SK-N-SH (cell line): Measurements from ENCODE around the gene NF2. TPM values are rescaled to one million over a fixed set of nuclear protein-coding genes. Genes with fewer than 3 reads are reported as not detected.
A peak's percentile ranks its signal among the peaks of the same experiment; 100 is the strongest.

Source experiments
- CTCF ChIA-PET: fragments of 300-600, 350-600 bp; formaldehyde crosslinking; extraction: SDS; loops from one replicate; lab custom pipeline; 2021; lab: Yijun Ruan, JAX
- POLR2A ChIA-PET: fragments of 350-600 bp; sonication (Branson Sonifier 250); formaldehyde crosslinking; extraction: SDS; loops from one replicate; lab custom pipeline; 2020; ENCODE audit warnings: antibody characterized with exemption, inconsistent platforms; lab: Yijun Ruan, JAX
- DNase-seq: peaks from one replicate; pipeline ENCODE4 v3.0.0; 2012
- H2AFZ ChIP-seq: fragments of 200-600 bp; sonication (generic); 2 replicates; pipeline ENCODE4 v1.8.1; 2016; ENCODE audit warnings: antibody characterized with exemption, mild to moderate bottlenecking, low read depth
- H3F3A ChIP-seq: fragments of 200-600 bp; sonication (generic); replicated peaks from 2 replicates; pipeline ENCODE3; 2016; ENCODE audit warnings: antibody characterized with exemption, mild to moderate bottlenecking; ENCODE audit not compliant: insufficient read depth
- H3K27ac ChIP-seq, 2 experiments: fragments of 200-500 bp in 1 of 2; fragments of 200-600 bp in 1 of 2; sonication (Bioruptor generic) in 1 of 2; sonication (generic), shearing (Covaris generic) in 1 of 2; 2 replicates each; pipeline versions ENCODE4 v1.5.1 to v1.6.1; 2014 to 2016; ENCODE audit warnings: low read depth in 2 of 2, inconsistent platforms in 1 of 2, low read length in 1 of 2, mild to moderate bottlenecking in 1 of 2, mixed read lengths in 1 of 2
- H3K27me3 ChIP-seq: fragments of 200-600 bp; sonication (generic), shearing (Covaris generic); 2 replicates; pipeline ENCODE4 v1.6.1; 2016; ENCODE audit warnings: mixed run types; ENCODE audit not compliant: insufficient read depth
- H3K36me3 ChIP-seq, 2 experiments: fragments of 200-500 bp in 1 of 2; fragments of 200-600 bp in 1 of 2; sonication (Bioruptor generic) in 1 of 2; sonication (generic) in 1 of 2; replicated peaks in 1 of 2; 2 replicates each; pipeline versions ENCODE3 to v1.5.1; 2014 to 2016; ENCODE audit warnings: low read length in 1 of 2, mild to moderate bottlenecking in 1 of 2; ENCODE audit not compliant: insufficient read depth in 2 of 2, control insufficient read depth in 1 of 2
- H3K4me1 ChIP-seq, 2 experiments: fragments of 200-500 bp in 1 of 2; fragments of 200-600 bp in 1 of 2; sonication (Bioruptor generic) in 1 of 2; sonication (generic), shearing (Covaris generic) in 1 of 2; 2 replicates each; pipeline versions ENCODE4 v1.5.1 to v1.6.1; 2014 to 2016; ENCODE audit warnings: low read depth in 1 of 2, low read length in 1 of 2, mixed run types in 1 of 2; ENCODE audit not compliant: insufficient read depth in 2 of 2, control insufficient read depth in 1 of 2
- H3K4me2 ChIP-seq: fragments of 200-600 bp; sonication (generic), shearing (Covaris generic); 2 replicates; pipeline ENCODE4 v1.6.1; 2017; ENCODE audit warnings: mixed run types
- H3K4me3 ChIP-seq, 2 experiments: fragments of 200-500 bp in 1 of 2; fragments of 200-600 bp in 1 of 2; sonication (Bioruptor generic) in 1 of 2; sonication (generic), shearing (Covaris generic) in 1 of 2; 2 replicates each; pipeline versions ENCODE4 v1.5.1 to v1.8.1; 2014 to 2016; ENCODE audit warnings: low read depth in 2 of 2, inconsistent platforms in 1 of 2, low read length in 1 of 2, mild to moderate bottlenecking in 1 of 2, mixed read lengths in 1 of 2, moderate library complexity in 1 of 2
- H3K79me2 ChIP-seq: fragments of 200-600 bp; sonication (generic); 2 replicates; pipeline ENCODE4 v1.8.1; 2017; ENCODE audit warnings: mild to moderate bottlenecking; ENCODE audit not compliant: insufficient read depth
- H3K9ac ChIP-seq: fragments of 200-600 bp; sonication (generic); 2 replicates; pipeline ENCODE4 v1.6.1; 2017; ENCODE audit warnings: mixed run types
- H3K9me2 ChIP-seq: fragments of 200-600 bp; sonication (generic); 2 replicates; pipeline ENCODE4 v1.6.1; 2017; ENCODE audit warnings: mixed run types
- H3K9me3 ChIP-seq: fragments of 200-600 bp; sonication (generic); 2 replicates; pipeline ENCODE4 v1.6.1; 2017; ENCODE audit warnings: mixed run types, mild to moderate bottlenecking, moderate library complexity
- H4K20me1 ChIP-seq: fragments of 200-600 bp; sonication (generic); 2 replicates; pipeline ENCODE4 v1.6.1; 2017; ENCODE audit warnings: mild to moderate bottlenecking, mixed run types; ENCODE audit not compliant: insufficient read depth
- CHD2 ChIP-seq: fragments of 150-350 bp; IDR thresholded peaks from 2 replicates; pipeline ENCODE4 v1.6.1; 2018; ENCODE audit warnings: low read length; ENCODE audit not compliant: partially characterized antibody
- ELF1 ChIP-seq: IDR thresholded peaks from 2 replicates; pipeline ENCODE4 v1.4.0; 2012
- EP300 ChIP-seq, 2 experiments: IDR thresholded peaks; 2 replicates each; pipeline versions ENCODE4 v1.4.0 to v1.6.1; 2012; ENCODE audit warnings: borderline replicate concordance in 1 of 2, low read depth in 1 of 2, low read length in 1 of 2
- GABPA ChIP-seq: IDR thresholded peaks from 2 replicates; pipeline ENCODE4 v1.4.0; 2012; ENCODE audit warnings: low read depth, mild to moderate bottlenecking
- GATA2 ChIP-seq: sonication (generic); formaldehyde crosslinking; IDR thresholded peaks from 2 replicates; pipeline ENCODE4 v1.5.0; 2020; ENCODE audit warnings: mild to moderate bottlenecking, missing genetic modification reagents
- MEF2A ChIP-seq: IDR thresholded peaks from 2 replicates; pipeline ENCODE4 v1.4.0; 2012; ENCODE audit warnings: low read depth, borderline replicate concordance
- POLR2AphosphoS5 ChIP-seq: IDR thresholded peaks from 2 replicates; pipeline ENCODE4 v1.6.1; 2012; ENCODE audit warnings: low read depth, low read length
- RAD21 ChIP-seq: IDR thresholded peaks from 2 replicates; pipeline ENCODE4 v1.6.1; 2012; ENCODE audit warnings: mild to moderate bottlenecking, low read length
- RCOR1 ChIP-seq: fragments of 150-350 bp; IDR thresholded peaks from 2 replicates; pipeline ENCODE4 v1.6.1; 2017; ENCODE audit warnings: antibody characterized with exemption, low read length
- REST ChIP-seq: IDR thresholded peaks from 2 replicates; pipeline ENCODE4 v1.6.1; 2012; ENCODE audit warnings: mild to moderate bottlenecking, low read depth, low read length, moderate library complexity
- TAF1 ChIP-seq: IDR thresholded peaks from 2 replicates; pipeline ENCODE4 v1.6.1; 2012; ENCODE audit warnings: low read depth, mild to moderate bottlenecking, low read length, moderate library complexity, borderline replicate concordance
- TCF12 ChIP-seq: IDR thresholded peaks from 2 replicates; pipeline ENCODE4 v1.4.0; 2012
- USF2 ChIP-seq: fragments of 150-350 bp; IDR thresholded peaks from 2 replicates; pipeline ENCODE4 v1.6.1; 2017; ENCODE audit warnings: antibody characterized with exemption, low read length, low read depth, borderline replicate concordance
- YY1 ChIP-seq: IDR thresholded peaks from 2 replicates; pipeline ENCODE4 v1.4.0; 2012; ENCODE audit warnings: low read depth, mild to moderate bottlenecking
- ZBTB33 ChIP-seq: IDR thresholded peaks from 2 replicates; pipeline ENCODE4 v1.4.0; 2012; ENCODE audit warnings: low read depth, borderline replicate concordance
- WGBS: methylation state at CpG from one replicate; pipeline ENCODE4 v1.1.6; 2017; ENCODE audit warnings: low lambda C conversion rate; 5-methylcytosine and 5-hydroxymethylcytosine counted together
- polyA plus RNA-seq, 3 experiments: library from polyadenylated mRNA; depleted of rRNA; stranded (reverse); fragments of >200 nt; gene quantifications; 2 replicates each; pipeline ENCODE4 v1.2.3, GENCODE V29; 2012
- TF ChIP-seq, protein P1 (sequence below): IDR thresholded peaks from 2 replicates; pipeline ENCODE4 v1.4.0; 2012; ENCODE audit warnings: low read depth, borderline replicate concordance

NF2 gene
- polyA plus RNA-seq, 1 of the 3 experiments (the other 2 are of a cell fraction): 44.1 TPM

DNA sequence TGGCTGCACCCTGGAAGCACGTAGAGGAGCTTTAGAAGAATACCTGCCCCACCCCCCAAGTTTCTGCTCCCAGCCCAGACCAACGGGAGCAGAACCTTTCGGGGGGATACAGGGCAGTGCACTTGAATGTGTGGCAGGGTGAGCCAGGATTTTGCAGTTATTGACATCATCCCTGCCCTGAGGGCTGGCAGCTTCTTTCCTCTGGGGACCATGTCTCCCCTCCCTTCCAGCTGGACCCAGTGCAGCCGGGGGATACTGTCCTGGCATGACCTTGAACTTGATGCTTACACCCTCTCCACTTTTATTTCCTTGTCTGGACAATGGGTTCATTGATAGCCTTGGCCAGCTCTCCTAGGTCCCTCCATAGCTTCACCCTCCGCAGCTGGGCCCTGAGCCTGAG is 112.3 kb downstream of the NF2 start:
- 40% methylated on average over 3 of the region's 5 CpGs for WGBS
- CTCF ChIA-PET: interaction anchor here (1.0 to 5.2 kb wide), 3 partner anchors 12 to 51 kb away, joined by 3 to 34 read pairs (median 4); partner anchors contain the start of genes UQCR10 and ZMAT5
- Histone ChIP-seq H4K20me1 (peaks cover 12% of the 10 kb centered on the region; the same call in 1 of the 2 replicates), H3K9me2 (no peaks in the 10 kb centered on the region), H3K9me3 (no peaks in the 10 kb centered on the region), H2AFZ (no peak overlapping the region), H3F3A (no peaks in the 10 kb centered on the region), H3K4me3 (no peak overlapping the region), H3K36me3 (no peaks in the 10 kb centered on the region)
- TF ChIP-seq MEF2A (no peak), TCF12 (no peak), GABPA (no peak), CHD2 (no peak), GATA2 (CRISPR knock-in tag) (no peak), RCOR1 (no peak), ZBTB33 (no peak), USF2 (no peak), YY1 (no peak), RAD21 (no peak), ELF1 (no peak)
- TF ChIP-seq, all 33 proteins: peak for 0
- Histone ChIP-seq H3K27ac (no peak overlapping the region; a peak in 1 of 4 replicates), H3K79me2 (no peaks in the 10 kb centered on the region), H3K27me3 (peaks cover 11% of the 10 kb centered on the region; the same call in 1 of the 2 replicates), H3K4me2 (no peak overlapping the region), H3K4me1 (peaks cover 0 to 65% of the 10 kb centered on the region in 2 experiments; a peak in 1 of 4 replicates), H3K9ac (no peak overlapping the region)
- POLR2A ChIA-PET: interaction anchor here (1.6 kb wide), 1 partner anchor 21 kb away, joined by 5 read pairs; no protein-coding TSS in a partner anchor
- no peak for DNase-seq

- POLR2A ChIA-PET: interaction anchor here (2.5 kb wide), 1 partner anchor 12 kb away, joined by 13 read pairs; no protein-coding TSS in a partner anchor
- Histone ChIP-seq H3K27me3 (peaks cover 18% of the 10 kb centered on the region; the same call in 1 of the 2 replicates), H3K9me3 (no peaks in the 10 kb centered on the region), H4K20me1 (peaks cover 12% of the 10 kb centered on the region; the same call in 1 of the 2 replicates), H3F3A (no peaks in the 10 kb centered on the region), H3K27ac (no peak overlapping the region), H3K79me2 (no peaks in the 10 kb centered on the region), H3K9ac (no peak overlapping the region), H3K36me3 (no peaks in the 10 kb centered on the region), H3K4me2 (no peak overlapping the region)
- no peak for DNase-seq
- CTCF ChIA-PET: interaction anchor here (1.0 to 5.2 kb wide), 4 partner anchors 13 to 371 kb away, joined by 3 to 34 read pairs (median 6); no protein-coding TSS in a partner anchor
- TF ChIP-seq, protein P1, sequence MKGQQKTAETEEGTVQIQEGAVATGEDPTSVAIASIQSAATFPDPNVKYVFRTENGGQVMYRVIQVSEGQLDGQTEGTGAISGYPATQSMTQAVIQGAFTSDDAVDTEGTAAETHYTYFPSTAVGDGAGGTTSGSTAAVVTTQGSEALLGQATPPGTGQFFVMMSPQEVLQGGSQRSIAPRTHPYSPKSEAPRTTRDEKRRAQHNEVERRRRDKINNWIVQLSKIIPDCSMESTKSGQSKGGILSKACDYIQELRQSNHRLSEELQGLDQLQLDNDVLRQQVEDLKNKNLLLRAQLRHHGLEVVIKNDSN: no peak
- TF ChIP-seq MEF2A (no peak), EP300 (IDR thresholded peaks at IDR 0.05; ENCODE audit: borderline replicate concordance in 1 of 2, low read depth in 1 of 2, low read length in 1 of 2) (no peak), USF2 (no peak), TAF1 (no peak), POLR2AphosphoS5 (no peak), REST (peak; percentile 99), TCF12 (no peak)
- TF ChIP-seq, all 33 proteins: peak for 1
- H3K4me3 ChIP-seq: no peak overlapping the region
- H2AFZ ChIP-seq: no peak overlapping the region
- WGBS: 68% methylated on average over 15 of the region's 16 CpGs
- peaks cover 0 to 62% of the 10 kb centered on the region in 2 experiments; a peak in 1 of 4 replicates for H3K4me1 ChIP-seq
- no peaks in the 10 kb centered on the region for H3K9me2 ChIP-seq
These were observed 113.5 kb downstream of the NF2 start for GRCh38 chr22:29716814-29717545.
